Measurements from ENCODE around the gene UBASH3A.

UBASH3A gene

DNA sequence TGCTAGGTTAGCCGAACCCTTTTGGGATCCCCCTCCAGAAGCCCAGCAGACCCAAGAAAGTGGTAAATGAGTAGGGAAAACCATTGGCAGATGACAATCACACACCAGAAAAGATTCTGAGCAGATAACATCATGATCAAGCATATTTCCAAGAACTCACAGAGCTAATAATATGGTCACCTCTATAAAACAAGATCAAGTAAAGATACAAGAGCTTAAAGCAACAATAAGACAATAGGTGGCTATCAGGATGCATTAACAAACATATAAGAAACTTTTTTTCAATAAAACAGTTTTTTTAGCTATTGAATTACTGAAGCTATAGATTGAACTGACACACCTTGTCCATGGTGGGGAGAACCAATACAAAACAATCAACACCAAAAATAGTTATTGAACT, 29.0 kb downstream of the UBASH3A start:
- DNase-seq, result no peak

DNA sequence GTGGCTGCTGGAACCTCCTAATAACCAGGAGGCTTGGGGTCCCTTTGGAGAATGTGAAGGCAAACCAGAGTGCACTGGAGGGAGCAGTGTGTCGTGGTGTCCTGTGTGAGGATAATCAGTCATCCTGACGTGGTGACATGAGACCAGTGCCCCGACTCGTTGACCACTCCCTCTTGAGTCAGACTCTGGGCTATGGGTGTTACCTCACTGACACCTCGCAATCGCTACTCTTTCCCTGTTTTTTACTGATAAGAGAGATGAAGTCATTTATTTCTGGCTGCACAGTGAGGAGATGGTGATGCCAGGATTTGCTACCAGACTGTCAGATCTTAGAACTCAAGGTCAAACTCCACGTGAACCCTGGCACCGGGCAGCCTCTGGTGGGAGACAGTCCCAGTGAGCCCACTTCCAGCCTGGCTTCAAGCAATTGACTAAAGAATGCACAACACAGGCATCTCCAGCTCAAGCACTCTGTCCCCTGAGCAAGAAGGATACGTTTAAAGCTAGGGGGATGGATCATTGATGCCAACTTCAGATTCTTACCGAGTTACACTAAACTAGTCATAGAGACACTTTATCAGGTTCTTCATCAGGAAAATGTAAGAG, 30.3 kb downstream of the UBASH3A start:
- DNase-seq, result no peak

DNA sequence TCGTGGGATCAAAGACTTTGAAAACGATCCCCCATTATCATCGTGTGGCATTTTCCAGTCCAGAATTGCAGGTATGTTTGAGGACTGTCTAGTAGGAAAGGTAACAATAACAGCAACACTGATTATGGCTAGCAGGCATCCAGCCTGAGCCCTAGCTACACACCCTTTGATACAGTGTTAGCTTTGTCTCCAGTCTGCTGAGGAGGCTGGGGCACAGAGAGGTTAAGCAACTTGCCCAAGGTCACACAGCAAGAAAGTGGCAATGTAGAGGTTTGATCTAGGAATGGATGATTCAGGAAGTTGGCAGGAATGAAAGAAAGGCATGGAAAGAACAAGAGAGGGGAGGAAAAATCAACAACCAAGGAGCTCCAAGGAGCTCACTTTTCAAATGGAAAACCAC, 31.2 kb downstream of the UBASH3A start:
- no peak for DNase-seq

DNA sequence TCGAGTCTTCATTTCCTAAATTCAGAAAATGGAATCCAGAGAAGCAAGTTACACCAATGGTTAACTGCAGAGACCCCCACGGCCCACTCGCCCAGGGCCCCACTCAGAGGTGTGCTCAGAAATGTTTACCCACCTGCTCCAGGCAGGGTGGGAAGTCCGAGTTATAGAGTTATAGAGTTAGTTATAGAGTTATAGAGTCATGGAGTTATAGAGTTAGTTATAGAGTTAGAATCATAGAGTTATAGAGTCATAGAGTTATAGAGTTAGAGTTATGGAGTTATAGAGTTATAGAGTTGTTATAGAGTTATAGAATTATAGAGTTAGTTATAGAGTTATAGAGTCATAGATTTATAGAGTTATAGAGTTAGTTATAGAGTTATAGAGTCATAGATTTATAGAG, 31.7 kb downstream of the UBASH3A start:
- DNase-seq, result no peak

DNA sequence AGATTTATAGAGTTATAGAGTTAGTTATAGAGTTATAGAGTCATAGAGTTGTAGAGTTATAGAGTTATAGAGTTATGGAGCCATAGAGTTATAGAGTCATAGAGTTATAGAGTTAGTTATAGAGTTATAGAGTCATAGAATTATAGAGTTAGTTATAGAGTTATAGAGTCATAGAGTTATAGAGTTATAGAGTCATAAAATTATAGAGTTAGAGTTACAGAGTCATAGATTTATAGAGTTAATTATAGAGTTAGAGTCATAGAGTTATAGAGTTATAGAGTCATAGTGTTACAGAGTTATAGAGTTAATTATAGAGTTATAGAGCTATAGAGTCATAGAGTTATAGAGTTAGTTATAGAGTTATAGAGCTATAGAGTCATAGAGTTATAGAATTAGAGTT, 32.1 kb downstream of the UBASH3A start:
- DNase-seq, result no peak

DNA sequence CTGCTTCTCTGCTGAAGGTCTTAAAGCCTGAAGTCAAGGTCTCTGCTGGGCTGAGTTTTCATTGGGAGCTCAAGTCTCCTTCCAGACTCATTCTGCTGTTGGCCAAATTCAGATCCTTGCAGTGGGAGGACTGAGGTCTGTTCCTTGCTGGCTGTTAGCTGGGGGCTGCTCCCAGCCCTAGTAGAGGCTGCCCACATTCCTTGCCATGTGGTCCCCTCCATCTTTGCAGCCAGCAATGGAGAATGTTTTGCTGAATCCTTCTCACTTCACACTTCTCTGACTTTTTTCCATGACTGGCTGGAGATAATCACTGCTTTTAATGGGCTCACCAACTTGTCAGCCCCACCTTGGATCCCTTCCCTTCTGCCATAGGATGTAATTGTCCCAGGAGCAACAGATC, 33.2 kb downstream of the UBASH3A start:
- no peak for DNase-seq

DNA sequence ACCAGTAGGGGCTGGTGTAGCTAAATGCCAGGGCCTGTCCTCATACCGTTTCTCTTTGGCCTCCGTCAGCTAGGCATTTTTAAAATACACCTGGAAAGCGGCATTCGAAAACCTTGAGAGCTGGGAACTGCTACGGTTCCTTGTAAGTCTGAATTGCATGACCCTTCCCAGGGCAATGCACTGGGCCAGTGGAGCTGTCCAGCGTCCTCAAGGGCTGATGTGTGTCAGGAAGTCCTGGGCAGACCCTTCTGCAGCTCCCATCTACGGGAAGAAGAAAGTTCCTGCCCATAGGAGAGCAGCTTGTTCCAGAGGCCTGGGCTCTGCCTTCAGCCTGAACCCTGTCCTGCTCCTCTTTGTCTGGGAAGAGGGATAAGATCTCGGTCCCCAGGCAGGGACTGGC, 34.1 kb downstream of the UBASH3A start:
- no peak for DNase-seq

DNA sequence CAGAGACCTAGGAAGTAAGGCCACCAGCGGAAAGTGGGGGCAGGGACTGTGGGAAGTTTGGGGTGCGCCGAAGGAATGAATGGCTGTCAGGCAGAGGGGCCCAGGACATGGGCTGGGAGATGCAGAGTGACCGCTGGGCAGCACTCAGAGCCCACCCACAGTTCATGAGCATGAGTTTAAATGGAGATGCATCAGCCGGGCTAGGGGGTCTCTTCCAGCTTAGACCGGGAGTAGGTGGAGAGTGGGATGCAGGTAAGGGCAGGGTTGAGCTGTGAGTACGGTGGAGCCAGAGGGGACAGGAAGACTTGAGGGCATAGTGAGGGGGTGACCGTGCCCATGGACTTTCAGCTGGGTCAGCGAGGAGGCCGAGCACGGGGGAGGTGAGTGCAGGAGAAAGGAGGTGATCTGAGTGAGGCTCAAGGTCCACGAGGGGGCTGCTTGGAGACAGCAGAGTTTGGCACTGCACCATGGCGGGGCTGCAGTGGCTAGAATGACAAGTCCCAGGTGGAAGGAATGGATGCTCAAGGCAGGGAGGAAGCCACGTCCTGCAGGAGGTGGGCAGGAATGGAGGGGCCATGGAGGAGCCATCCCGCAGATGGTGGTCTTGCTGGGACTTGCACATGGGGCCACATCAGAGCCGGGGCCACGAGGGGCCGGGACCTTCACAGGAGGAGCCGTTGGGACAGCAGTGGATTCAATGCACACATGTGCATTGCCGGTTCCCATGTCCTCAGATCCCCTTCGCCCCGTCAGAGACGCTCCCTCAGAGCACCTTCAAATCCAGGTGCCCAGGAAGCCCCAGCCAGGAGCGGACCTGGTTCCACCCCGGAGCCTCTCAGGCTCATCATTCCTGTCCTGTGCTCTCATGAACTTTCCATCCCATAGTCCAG, 34.9 kb downstream of the UBASH3A start:
- no peak for DNase-seq

DNA sequence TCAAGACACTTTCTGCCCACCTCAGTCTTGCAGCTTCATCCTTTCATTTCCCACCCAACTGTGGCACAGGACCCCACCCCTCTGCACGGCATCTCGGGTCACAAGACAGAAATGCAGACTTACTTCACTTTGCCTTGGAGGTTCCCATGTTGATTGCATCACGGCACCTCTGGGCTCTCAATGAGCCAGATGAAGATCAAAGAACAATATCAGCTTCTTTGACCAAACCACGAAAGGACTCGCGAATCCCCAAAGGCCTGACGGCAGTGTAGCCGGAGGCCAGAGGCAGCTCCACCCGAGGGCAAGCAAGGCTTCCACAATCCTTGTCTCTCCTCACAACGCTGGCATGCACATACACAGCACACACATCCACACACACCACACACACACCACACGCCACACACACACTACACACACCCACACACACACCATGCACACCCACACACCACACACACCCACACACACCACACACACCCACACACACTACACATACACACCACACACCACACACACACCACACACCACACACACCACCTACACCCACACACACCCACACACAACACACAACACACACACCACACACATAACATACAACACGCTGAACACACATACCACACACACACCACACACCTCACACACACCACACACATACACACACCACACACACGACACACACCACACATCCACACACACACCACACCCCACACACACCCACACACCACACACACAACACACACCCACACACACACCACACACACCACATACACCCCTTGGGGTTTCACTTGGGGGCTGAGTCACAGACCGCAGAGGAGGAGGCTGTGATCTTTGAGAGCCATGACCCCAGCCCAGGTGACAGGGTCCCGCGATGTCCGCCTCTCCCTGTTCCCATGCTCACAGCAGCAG, 35.8 kb downstream of the UBASH3A start:
- DNase-seq, result peak in 2 of 5 experiments; percentile 29 to 78

DNA sequence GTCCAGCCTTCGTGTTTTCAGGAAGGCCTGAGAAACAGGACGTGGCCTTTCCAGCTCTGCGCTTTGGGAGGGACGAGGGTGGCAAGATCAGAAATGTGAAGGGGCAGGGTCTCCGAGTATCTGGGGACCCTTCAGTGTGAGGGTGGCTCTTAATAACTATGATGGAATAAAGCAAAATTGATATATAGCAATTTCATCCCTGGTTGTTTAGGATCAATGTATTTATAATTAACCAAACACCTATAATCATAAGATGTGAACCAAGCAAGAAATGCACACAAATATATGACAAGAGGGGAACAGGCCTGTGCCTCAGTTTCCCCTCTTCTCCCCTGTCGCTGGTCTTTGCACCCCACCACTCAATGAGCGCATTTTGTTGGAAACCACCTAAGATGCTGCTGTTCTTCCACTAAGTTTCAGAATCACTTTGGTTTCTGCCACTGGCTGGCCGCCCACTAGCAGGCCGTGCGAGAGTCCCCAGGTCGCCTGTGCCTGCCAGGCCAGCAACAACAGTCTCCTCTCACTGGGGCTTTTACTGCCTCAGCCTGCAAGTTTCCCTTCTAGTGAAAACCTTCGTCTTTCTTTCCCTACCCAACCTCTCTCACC, 36.6 kb downstream of the UBASH3A start:
- peak in 1 of 5 experiments; percentile 42 for DNase-seq

DNA sequence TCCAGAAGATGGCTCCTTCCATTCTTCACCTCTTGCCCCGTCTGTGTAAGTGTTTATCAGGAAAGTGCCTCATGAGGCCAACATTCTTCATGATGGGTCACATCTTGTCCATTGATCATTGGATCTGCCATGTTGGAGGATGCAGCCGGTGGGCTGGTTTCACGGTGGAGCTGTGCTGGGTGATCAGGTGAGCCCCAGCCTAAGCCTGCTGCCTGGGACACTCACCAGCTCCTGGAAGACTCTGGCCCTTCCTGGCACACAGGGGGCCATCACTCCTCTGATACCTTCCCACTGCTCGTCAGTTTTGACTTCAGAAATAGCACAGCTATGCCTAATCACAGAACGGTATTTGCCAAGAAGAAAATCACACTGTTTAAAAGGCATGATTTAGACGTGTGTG, 38.3 kb downstream of the UBASH3A start:
- DNase-seq, result no peak

DNA sequence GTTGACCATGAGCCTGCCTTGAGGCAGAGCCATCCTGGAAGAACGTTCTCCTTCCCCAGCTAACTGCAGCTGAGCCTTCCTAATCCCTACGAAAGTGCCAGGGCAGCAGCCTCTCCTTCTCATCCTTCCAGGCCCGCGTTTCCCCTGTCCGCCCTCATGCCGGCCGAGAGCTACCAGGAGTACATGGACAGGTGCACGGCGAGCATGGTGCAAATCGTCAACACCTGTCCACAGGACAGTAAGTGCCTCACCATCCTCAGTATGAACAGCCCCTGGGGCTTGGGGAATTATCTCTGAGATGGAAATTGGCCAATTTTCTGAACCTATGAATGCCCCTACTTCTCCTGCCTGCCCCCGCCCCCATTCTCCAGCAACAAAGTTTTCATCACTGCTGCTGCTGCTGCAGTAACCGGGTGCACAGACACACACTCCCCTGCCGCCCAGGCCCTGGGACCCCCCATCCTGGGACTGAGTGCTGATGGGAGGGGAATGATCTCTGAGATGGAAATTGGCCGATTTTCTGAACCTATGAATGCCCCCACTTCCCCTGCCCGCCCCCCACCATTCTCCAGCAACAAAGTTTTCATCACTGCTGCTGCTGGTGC, 39.6 kb downstream of the UBASH3A start:
- DNase-seq, result no peak

DNA sequence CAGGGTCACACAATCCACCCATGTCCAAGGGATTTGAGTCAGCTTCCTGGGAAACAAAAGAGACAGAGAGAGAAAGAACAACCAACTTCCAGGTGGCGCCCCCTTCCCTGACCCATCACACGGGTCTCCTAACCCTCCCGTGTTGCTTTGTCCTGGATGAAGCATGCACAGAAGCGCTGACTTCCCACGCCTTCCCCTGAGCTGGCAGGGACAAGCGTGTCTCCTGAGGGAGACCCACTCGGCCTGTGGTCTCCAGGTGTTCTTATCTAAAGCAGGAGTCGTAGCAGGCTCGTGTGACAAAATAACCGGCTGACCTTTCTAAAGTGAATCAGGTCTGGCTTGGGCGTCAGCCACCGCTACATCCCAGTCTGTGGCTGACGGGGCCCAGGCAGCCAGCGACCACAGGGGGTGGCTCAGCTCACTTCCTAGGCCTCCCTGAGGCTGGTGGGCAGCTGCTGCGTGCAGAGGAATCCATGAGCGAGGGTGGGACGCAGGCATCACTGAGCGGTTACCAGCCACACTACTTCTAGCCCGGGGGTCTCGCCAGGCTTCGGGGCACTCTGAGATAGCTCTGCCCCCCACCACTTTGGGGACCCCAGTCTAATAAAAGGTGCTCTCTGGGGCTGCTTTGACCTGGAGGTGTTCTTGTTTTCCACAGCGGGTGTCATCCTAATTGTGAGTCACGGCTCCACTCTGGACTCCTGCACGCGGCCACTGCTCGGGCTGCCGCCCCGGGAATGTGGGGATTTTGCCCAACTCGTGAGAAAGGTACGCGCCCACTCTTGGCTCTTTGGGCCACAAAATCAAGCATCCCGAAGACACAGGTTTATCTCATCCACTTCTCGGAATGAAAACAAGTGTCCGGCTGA, 40.4 kb downstream of the UBASH3A start:
- DNase-seq, result no peak

DNA sequence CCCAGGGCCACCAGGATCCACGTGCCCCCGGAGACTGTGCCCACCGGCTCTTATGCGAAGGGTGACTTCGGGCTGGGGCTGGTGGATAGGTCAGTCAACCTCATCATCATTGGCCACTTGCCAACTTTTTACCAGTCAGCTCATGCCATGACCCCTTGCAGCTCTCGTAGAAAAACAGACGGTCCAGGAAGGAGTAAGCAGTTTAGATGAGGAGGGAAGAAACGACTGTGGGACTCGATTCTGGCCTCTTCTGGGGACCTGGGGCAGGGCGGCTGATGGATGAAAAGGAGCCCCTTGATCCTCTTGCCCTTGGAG, 41.0 kb downstream of the UBASH3A start:
- no peak for DNase-seq

DNA sequence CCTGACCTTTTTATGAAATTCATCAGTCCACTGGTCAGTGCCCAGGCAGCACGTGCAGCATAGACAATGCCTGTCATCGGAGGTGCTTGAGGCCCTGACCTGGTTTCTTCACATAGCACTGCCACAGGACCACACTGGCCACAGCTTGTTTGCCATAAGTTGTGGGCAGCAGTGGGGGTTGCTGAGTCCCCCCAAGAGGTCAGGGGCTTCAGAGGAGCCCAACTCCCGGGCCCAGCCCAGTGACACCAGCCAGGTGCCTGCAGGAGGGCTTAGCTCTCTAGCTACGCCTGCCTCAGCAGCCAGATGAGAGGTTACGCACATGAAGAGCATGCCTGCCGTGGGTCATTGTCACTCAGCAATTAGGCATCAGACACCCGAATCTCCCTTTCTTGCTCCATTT, 41.6 kb downstream of the UBASH3A start:
- DNase-seq, result no peak

DNA sequence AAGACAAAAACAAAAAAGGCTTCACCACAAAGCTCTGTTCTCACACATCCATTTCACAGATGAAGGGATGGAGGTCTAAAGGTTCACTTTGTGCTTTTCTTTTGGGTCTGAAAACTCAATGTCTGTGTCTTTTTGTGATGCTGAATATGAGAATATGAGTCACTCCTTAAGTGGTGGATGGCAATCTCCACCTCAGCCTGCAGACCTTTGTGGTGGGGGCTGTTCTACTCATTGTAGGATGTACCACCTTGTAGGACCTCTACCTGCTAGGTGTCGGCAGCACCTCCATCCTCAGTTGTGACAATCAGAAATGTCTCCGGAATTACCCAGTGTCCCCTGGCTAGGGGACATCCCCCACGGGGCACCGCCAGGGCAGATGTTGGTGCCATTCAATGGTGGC, 42.8 kb downstream of the UBASH3A start:
- DNase-seq, result no peak

DNA sequence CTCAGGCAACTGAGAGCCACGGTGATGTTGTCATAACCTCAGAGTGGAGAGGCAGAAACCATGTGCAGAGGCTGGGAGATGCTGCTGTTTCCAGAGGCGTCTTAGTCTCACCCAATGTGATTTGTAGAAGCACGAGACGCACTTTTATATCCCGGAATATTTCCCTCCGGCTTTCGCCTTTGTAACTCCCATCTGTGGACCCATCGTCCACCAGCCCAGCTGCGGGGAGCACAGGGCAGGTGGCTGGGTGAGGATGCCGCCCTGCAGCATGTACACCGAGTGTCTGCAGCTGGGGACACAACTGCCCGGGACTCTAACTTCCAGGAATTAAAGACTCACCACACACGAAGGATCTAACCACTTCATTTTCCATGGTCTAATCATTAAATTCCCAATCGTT, 43.5 kb downstream of the UBASH3A start:
- DNase-seq, result no peak

DNA sequence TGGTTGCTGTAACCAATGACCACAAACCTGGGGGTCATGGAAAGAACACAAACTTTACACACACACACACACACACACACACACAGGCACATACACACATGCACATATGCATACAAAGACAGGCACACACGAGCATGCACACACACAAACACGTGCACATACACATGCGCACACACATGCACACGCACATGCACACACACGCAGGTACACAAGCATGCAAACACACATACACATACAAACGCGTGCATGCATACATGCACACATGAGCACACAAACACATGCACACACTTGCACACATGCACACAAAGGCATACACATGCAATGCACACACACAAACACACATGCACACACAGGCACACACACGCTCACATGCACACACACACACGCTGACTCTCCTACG, 44.0 kb downstream of the UBASH3A start:
- DNase-seq, result peak in 1 of 5 experiments; percentile 48

DNA sequence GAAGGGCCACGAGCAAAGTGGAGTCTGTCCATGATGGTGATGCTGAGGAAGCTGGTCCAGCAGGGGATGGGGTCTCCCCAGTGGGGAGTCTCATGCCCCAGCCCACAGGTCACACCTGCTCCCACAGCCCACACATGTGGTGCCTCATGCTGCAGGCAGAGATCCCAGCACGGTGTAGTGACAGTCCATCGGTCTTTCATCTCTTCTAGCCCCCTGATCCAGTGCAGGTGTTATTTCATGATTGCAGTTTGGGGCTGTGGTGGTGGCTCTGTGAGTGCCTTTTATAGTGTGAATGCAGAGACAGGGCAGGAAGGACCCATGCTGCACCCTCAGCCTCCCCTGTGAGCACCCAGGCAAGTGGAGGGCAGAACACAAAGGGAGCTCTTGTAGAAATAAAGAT, 45.0 kb downstream of the UBASH3A start:
- no peak for DNase-seq

DNA sequence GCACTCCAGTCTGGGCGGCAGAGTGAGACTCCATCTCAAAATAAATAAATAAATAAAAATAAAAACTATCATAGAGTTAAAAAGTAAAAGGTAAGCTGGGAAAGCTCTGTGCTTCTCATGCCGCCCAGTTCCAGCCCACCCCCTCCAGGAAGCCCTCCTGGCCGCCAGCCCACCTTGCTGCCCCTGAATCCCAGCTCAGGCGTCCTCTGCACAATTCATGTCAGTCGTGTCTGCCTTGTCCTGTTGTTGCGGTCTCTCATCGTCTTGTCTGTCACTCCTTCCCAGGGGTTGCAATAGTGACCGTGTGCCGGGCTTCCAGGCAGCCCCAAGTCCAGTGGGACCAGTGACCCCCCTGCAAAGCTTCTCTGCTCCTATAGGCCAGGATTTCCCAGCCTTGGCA, 48.2 kb downstream of the UBASH3A start:
- DNase-seq, result no peak

DNA sequence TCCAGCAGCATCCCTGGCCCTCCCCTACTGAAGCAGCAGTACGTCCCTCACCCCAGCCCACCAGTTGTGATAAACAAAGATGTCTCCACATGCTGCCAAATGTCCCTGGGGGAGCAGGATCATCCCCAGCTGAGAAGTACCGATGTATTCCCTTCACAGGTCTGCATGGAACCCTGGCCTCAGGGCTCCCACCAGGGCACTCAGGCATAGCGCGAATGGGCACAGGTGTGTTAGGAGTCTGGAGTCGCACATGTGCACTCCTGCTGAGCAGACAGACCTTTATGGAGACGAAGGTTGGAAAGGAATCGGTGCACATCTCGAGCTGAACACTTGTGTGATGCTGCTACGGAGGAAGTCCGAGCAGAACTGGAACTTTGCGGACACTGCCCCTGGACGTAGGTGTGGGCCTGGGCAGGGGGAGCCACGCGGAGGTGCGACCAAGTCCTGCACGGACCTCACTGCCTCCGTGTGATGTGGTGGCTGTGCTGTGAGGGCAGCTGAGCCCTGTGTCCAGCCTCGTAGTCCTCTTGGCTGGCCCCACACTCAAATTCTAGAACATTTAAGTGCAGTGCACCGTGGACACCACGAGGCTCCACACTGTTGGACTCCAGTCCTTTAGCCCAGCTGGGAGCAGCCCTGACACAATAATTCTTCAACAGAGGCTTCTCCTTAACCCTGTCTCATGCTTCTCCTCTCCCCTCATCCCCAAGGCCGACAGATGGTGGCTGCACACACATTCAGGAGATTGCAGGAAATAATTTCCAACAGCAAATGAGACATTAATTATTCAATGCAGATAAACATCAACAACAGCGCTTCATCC, 48.9 kb downstream of the UBASH3A start:
- no peak for DNase-seq

Data from T-helper 2 cell (primary cell).